Body of pancreas (tissue), 4 donors: ENCODE results near the gene LITAF.

Experiments
- POLR2A ChIP-seq, 3 donors: fragments of 450-650 bp; IDR thresholded peaks; one replicate each; pipeline ENCODE4 v1.6.1; 2016; ENCODE audit warnings: antibody characterized with exemption in 3 of 3, mild to moderate bottlenecking in 2 of 3
- TF ChIP-seq, protein P1 (sequence below), 7 experiments: fragments of 450-650 bp in 4 of 7; fragments of 200-600 bp in 3 of 7; sonication (generic) in 3 of 7; IDR thresholded peaks; one replicate each; pipeline ENCODE4 v1.5.1; 2016 to 2019; ENCODE audit warnings: antibody characterized with exemption in 7 of 7

DNA sequence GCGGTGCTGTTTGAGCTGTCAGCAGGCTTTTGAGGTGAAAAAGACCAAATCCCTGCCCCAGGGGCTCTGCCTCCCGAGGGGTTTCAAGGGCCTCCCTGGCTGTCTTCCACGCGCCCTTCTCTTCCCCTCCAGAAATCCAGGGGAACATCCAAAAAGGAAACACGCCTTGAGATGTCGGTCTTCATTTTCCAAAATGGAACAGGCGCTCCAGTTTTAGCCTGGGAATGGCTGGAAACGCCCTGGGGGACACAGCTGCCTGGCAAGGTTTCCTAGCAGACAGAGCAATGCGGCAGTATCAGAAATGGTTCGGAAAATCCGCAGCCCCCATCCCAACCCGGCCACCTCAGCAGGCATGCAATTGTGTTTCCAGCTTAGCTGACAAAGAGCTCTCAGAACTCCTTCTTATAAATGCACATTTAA is 16.6 kb upstream of the LITAF start:
- TF ChIP-seq, protein P1, sequence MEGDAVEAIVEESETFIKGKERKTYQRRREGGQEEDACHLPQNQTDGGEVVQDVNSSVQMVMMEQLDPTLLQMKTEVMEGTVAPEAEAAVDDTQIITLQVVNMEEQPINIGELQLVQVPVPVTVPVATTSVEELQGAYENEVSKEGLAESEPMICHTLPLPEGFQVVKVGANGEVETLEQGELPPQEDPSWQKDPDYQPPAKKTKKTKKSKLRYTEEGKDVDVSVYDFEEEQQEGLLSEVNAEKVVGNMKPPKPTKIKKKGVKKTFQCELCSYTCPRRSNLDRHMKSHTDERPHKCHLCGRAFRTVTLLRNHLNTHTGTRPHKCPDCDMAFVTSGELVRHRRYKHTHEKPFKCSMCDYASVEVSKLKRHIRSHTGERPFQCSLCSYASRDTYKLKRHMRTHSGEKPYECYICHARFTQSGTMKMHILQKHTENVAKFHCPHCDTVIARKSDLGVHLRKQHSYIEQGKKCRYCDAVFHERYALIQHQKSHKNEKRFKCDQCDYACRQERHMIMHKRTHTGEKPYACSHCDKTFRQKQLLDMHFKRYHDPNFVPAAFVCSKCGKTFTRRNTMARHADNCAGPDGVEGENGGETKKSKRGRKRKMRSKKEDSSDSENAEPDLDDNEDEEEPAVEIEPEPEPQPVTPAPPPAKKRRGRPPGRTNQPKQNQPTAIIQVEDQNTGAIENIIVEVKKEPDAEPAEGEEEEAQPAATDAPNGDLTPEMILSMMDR (IDR thresholded peaks at IDR 0.05), result no peak
- TF ChIP-seq POLR2A (IDR thresholded peaks at IDR 0.05), result no peak
